WTC11 (cell line): ENCODE data around the gene TRPM2. TPM values are rescaled to one million over a fixed set of nuclear protein-coding genes. Genes with fewer than 3 reads are reported as not detected.

Source experiments
- ATAC-seq: fragments of 200-7000 bp; cut with Tn5 transposase; 2 replicates; pipeline ENCODE4 v1.10.0; 2021; ENCODE audit warnings: mild to moderate bottlenecking, moderate library complexity
- CTCF ChIA-PET: fragments of 300-600 bp; sonication (Branson Sonifier 250); formaldehyde crosslinking; loops from one replicate; lab custom pipeline; 2021; ENCODE audit warnings: antibody characterized with exemption; lab: Charles Lee
- POLR2A ChIA-PET: fragments of 350-600 bp; sonication (Branson Sonifier 250); formaldehyde crosslinking; loops from one replicate; lab custom pipeline; 2021; ENCODE audit warnings: antibody characterized with exemption; lab: Charles Lee
- DNase-seq: peaks from one replicate; pipeline ENCODE4 v3.0.0; 2021; ENCODE audit warnings: low spot score
- H3K27ac Mint-ChIP-seq: 2 replicates; pipeline ENCODE4 v1.8.0; 2021; ENCODE audit warnings: mixed read lengths
- H3K27me3 Mint-ChIP-seq: 2 replicates; pipeline ENCODE4 v1.8.0; 2021; ENCODE audit warnings: low read depth, mild to moderate bottlenecking, moderate library complexity, mixed read lengths
- H3K36me3 Mint-ChIP-seq: 2 replicates; pipeline ENCODE4 v1.8.0; 2021; ENCODE audit warnings: mixed read lengths
- H3K4me1 Mint-ChIP-seq: 2 replicates; pipeline ENCODE4 v1.8.0; 2022; ENCODE audit warnings: mixed read lengths
- H3K4me3 Mint-ChIP-seq: 2 replicates; pipeline ENCODE4 v1.8.0; 2021; ENCODE audit warnings: mild to moderate bottlenecking, moderate library complexity, mixed read lengths
- H3K9me3 Mint-ChIP-seq: 2 replicates; pipeline ENCODE4 v1.8.0; 2021; ENCODE audit warnings: mixed read lengths
- ATF2 ChIP-seq: sonication (generic); formaldehyde crosslinking; IDR thresholded peaks from 2 replicates; pipeline ENCODE4 v1.8.1; 2022; ENCODE audit warnings: low read depth, missing genetic modification reagents, borderline replicate concordance
- ESRRA ChIP-seq: sonication (generic); formaldehyde crosslinking; IDR thresholded peaks from 2 replicates; pipeline ENCODE4 v1.8.1; 2022; ENCODE audit warnings: mild to moderate bottlenecking, missing genetic modification reagents, borderline replicate concordance
- ETV6 ChIP-seq: sonication (generic); formaldehyde crosslinking; IDR thresholded peaks from 2 replicates; pipeline ENCODE4 v1.8.1; 2022; ENCODE audit warnings: mild to moderate bottlenecking, missing genetic modification reagents
- IRF1 ChIP-seq: sonication (generic); formaldehyde crosslinking; IDR thresholded peaks from 2 replicates; pipeline ENCODE4 v1.8.0; 2023; ENCODE audit warnings: missing genetic modification reagents
- IRF2 ChIP-seq: sonication (generic); formaldehyde crosslinking; IDR thresholded peaks from 2 replicates; pipeline ENCODE4 v1.8.0; 2022; ENCODE audit warnings: low read depth, missing genetic modification reagents, borderline replicate concordance
- JAZF1 ChIP-seq: fragments of 250-450 bp; sonication (Bioruptor Pico); IDR thresholded peaks from 2 replicates; pipeline ENCODE4 v1.9.0; 2021; ENCODE audit warnings: moderate library complexity, mild to moderate bottlenecking, inconsistent platforms
- NFE2L1 ChIP-seq: sonication (generic); formaldehyde crosslinking; IDR thresholded peaks from 2 replicates; pipeline ENCODE4 v1.8.1; 2023; ENCODE audit warnings: missing genetic modification reagents
- NR1H2 ChIP-seq: sonication (generic); formaldehyde crosslinking; IDR thresholded peaks from 2 replicates; pipeline ENCODE4 v1.9.0; 2021; ENCODE audit warnings: mild to moderate bottlenecking, moderate library complexity, missing genetic modification reagents
- NR2C2 ChIP-seq: sonication (generic); formaldehyde crosslinking; IDR thresholded peaks from 2 replicates; pipeline ENCODE4 v1.8.0; 2022; ENCODE audit warnings: mild to moderate bottlenecking, missing genetic modification reagents
- RORB ChIP-seq: fragments of 250-450 bp; sonication (Bioruptor Pico); IDR thresholded peaks from 2 replicates; pipeline ENCODE4 v1.9.0; 2021; ENCODE audit warnings: mild to moderate bottlenecking
- SMAD3 ChIP-seq: sonication (generic); formaldehyde crosslinking; IDR thresholded peaks from 2 replicates; pipeline ENCODE4 v1.8.0; 2022; ENCODE audit warnings: missing genetic modification reagents, mild to moderate bottlenecking, borderline replicate concordance
- SP1 ChIP-seq: sonication (generic); formaldehyde crosslinking; conservative IDR thresholded peaks from 2 replicates; pipeline ENCODE4 v1.8.1; 2022; ENCODE audit warnings: missing genetic modification reagents
- TP53 ChIP-seq: sonication (generic); formaldehyde crosslinking; IDR thresholded peaks from 2 replicates; pipeline ENCODE4 v1.8.1; 2023; ENCODE audit warnings: mild to moderate bottlenecking, missing genetic modification reagents
- ZNF281 ChIP-seq: sonication (generic); formaldehyde crosslinking; IDR thresholded peaks from 2 replicates; pipeline ENCODE4 v1.8.0; 2023; ENCODE audit warnings: mild to moderate bottlenecking, missing genetic modification reagents
- ZNF396 ChIP-seq: fragments of 250-450 bp; sonication (Bioruptor Pico); IDR thresholded peaks from 2 replicates; pipeline ENCODE4 v1.8.0; 2021; ENCODE audit warnings: mild to moderate bottlenecking, moderate library complexity, borderline replicate concordance
- ZNF423 ChIP-seq: fragments of 250-450 bp; sonication (Bioruptor Pico); IDR thresholded peaks from 2 replicates; pipeline ENCODE4 v2.1.2; 2022; ENCODE audit warnings: mild to moderate bottlenecking, moderate library complexity
- total RNA-seq: library from RNA; stranded (reverse); gene quantifications from 3 replicates; pipeline ENCODE4 v1.2.3, GENCODE V29; 2021
- TF ChIP-seq, protein P1 (sequence below): sonication (generic); formaldehyde crosslinking; IDR thresholded peaks from 2 replicates; pipeline ENCODE4 v1.8.1; 2023; ENCODE audit warnings: mild to moderate bottlenecking, missing genetic modification reagents, moderate library complexity
- TF ChIP-seq, protein P2 (sequence below): sonication (generic); formaldehyde crosslinking; IDR thresholded peaks from 2 replicates; pipeline ENCODE4 v1.8.0; 2022; ENCODE audit warnings: mild to moderate bottlenecking, missing genetic modification reagents
- TF ChIP-seq, protein P3 (sequence below): sonication (generic); formaldehyde crosslinking; IDR thresholded peaks from 2 replicates; pipeline ENCODE4 v1.8.0; 2022; ENCODE audit warnings: mild to moderate bottlenecking, missing genetic modification reagents
- TF ChIP-seq, protein P4 (sequence below): sonication (generic); formaldehyde crosslinking; IDR thresholded peaks from 2 replicates; pipeline ENCODE4 v1.8.1; 2023; ENCODE audit warnings: mild to moderate bottlenecking, moderate library complexity, missing genetic modification reagents

The TRPM2 gene
- total RNA-seq, 1 experiment from 2014 or later, result 0.92 TPM

DNA sequence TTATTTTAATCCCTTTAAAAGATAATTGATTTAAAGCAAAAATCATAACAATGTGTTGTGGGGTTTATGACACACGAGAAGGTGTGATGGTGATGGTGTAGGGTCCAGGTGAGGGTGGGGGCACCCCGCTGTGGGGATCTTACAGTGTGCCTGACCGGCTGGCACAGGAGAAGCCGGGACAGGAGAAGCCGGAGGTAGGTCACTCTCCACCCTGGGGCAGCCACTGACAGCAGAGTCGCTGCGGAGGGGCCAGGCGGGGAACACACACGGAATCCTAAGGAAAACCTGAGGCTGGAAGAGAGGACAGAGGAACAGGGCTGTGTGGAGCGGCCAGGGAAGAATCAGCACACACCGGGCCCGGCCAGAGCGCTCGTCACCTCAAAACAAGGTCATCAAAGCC lies 97.6 kb downstream of the TRPM2 start (continued):
- TF ChIP-seq SP1 (CRISPR knock-in tag), result no peak
- no peak for TF ChIP-seq SMAD3 (CRISPR knock-in tag)
- TF ChIP-seq, protein P1, sequence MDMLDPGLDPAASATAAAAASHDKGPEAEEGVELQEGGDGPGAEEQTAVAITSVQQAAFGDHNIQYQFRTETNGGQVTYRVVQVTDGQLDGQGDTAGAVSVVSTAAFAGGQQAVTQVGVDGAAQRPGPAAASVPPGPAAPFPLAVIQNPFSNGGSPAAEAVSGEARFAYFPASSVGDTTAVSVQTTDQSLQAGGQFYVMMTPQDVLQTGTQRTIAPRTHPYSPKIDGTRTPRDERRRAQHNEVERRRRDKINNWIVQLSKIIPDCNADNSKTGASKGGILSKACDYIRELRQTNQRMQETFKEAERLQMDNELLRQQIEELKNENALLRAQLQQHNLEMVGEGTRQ, result no peak

GRCh38 chr21:44453120-44453519 lies 99.7 kb downstream of the TRPM2 start:
- Mint-ChIP-seq H3K9me3 (0 out of 2 replicates have a peak, but pooled peaks cover 4% of the 10 kb centered on the region), H3K27me3 (peaks cover 17% of the 10 kb centered on the region), H3K4me3 (no peak overlapping the region), H3K27ac (no peak overlapping the region), H3K4me1 (peaks cover 4% of the 10 kb centered on the region; the same call in 1 of the 2 replicates), H3K36me3 (no peaks in the 10 kb centered on the region)
- TF ChIP-seq ZNF396 (CRISPR knock-in tag) (no peak), IRF2 (no peak), NR1H2 (CRISPR knock-in tag) (no peak), ETV6 (no peak), ZNF281 (CRISPR knock-in tag) (no peak), ZNF423 (CRISPR knock-in tag) (no peak), JAZF1 (CRISPR knock-in tag) (no peak), ATF2 (CRISPR knock-in tag) (no peak), RORB (CRISPR knock-in tag) (no peak), ESRRA (CRISPR knock-in tag) (no peak), TP53 (CRISPR knock-in tag) (no peak), IRF1 (CRISPR knock-in tag) (no peak), NFE2L1 (CRISPR knock-in tag) (no peak), NR2C2 (CRISPR knock-in tag) (no peak)
- TF ChIP-seq, protein P2, sequence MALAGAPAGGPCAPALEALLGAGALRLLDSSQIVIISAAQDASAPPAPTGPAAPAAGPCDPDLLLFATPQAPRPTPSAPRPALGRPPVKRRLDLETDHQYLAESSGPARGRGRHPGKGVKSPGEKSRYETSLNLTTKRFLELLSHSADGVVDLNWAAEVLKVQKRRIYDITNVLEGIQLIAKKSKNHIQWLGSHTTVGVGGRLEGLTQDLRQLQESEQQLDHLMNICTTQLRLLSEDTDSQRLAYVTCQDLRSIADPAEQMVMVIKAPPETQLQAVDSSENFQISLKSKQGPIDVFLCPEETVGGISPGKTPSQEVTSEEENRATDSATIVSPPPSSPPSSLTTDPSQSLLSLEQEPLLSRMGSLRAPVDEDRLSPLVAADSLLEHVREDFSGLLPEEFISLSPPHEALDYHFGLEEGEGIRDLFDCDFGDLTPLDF (CRISPR knock-in tag), result no peak
- TF ChIP-seq, protein P3, sequence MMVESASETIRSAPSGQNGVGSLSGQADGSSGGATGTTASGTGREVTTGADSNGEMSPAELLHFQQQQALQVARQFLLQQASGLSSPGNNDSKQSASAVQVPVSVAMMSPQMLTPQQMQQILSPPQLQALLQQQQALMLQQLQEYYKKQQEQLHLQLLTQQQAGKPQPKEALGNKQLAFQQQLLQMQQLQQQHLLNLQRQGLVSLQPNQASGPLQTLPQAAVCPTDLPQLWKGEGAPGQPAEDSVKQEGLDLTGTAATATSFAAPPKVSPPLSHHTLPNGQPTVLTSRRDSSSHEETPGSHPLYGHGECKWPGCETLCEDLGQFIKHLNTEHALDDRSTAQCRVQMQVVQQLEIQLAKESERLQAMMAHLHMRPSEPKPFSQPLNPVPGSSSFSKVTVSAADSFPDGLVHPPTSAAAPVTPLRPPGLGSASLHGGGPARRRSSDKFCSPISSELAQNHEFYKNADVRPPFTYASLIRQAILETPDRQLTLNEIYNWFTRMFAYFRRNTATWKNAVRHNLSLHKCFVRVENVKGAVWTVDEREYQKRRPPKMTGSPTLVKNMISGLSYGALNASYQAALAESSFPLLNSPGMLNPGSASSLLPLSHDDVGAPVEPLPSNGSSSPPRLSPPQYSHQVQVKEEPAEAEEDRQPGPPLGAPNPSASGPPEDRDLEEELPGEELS (CRISPR knock-in tag), result no peak
- TF ChIP-seq, protein P4, sequence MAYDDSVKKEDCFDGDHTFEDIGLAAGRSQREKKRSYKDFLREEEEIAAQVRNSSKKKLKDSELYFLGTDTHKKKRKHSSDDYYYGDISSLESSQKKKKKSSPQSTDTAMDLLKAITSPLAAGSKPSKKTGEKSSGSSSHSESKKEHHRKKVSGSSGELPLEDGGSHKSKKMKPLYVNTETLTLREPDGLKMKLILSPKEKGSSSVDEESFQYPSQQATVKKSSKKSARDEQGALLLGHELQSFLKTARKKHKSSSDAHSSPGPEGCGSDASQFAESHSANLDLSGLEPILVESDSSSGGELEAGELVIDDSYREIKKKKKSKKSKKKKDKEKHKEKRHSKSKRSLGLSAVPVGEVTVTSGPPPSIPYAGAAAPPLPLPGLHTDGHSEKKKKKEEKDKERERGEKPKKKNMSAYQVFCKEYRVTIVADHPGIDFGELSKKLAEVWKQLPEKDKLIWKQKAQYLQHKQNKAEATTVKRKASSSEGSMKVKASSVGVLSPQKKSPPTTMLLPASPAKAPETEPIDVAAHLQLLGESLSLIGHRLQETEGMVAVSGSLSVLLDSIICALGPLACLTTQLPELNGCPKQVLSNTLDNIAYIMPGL (CRISPR knock-in tag), result no peak
- CTCF ChIA-PET, result no interaction called here
- ATAC-seq (no peak), DNase-seq (no peak)
- POLR2A ChIA-PET, result no interaction called here
